Measurements from ENCODE around the gene IVL.

The IVL gene

GRCh38 chr1:152886758-152887409 is 21.5 kb upstream of the IVL start:
- DNase-seq (ENCODE audit: extremely low read depth in 1 of 2, low read depth in 1 of 2), result no peak

GRCh38 chr1:152888126-152888525 is 20.2 kb upstream of the IVL start:
- no peak for DNase-seq (ENCODE audit: extremely low read depth in 1 of 2, low read depth in 1 of 2)

- no peak for DNase-seq (ENCODE audit: extremely low read depth in 1 of 2, low read depth in 1 of 2)
Measured at GRCh38 chr1:152899027-152899426, 9.3 kb upstream of the IVL start.

GRCh38 chr1:152899883-152900282 is 8.5 kb upstream of the IVL start:
- no peak for DNase-seq (ENCODE audit: extremely low read depth in 1 of 2, low read depth in 1 of 2)

GRCh38 chr1:152901631-152902030 is 6.7 kb upstream of the IVL start:
- DNase-seq (ENCODE audit: extremely low read depth in 1 of 2, low read depth in 1 of 2), result no peak

GRCh38 chr1:152902636-152903035 is 5.7 kb upstream of the IVL start:
- no peak for DNase-seq (ENCODE audit: extremely low read depth in 1 of 2, low read depth in 1 of 2)

GRCh38 chr1:152904688-152905440 is 3.5 kb upstream of the IVL start:
- no peak for DNase-seq (ENCODE audit: extremely low read depth in 1 of 2, low read depth in 1 of 2)

- no peak for DNase-seq (ENCODE audit: extremely low read depth in 1 of 2, low read depth in 1 of 2)
Measured at GRCh38 chr1:152906023-152906565, 2.3 kb upstream of the IVL start.

GRCh38 chr1:152909206-152909605 is 860 bp downstream of the IVL start:
- DNase-seq (ENCODE audit: extremely low read depth in 1 of 2, low read depth in 1 of 2), result no peak

- no peak for DNase-seq (ENCODE audit: extremely low read depth in 1 of 2, low read depth in 1 of 2)
Measured at GRCh38 chr1:152912471-152912870, 4.1 kb downstream of the IVL start.

- DNase-seq (ENCODE audit: extremely low read depth in 1 of 2, low read depth in 1 of 2), result no peak
Measured at GRCh38 chr1:152912900-152913299, 4.6 kb downstream of the IVL start.

GRCh38 chr1:152917794-152918193 is 9.4 kb downstream of the IVL start:
- DNase-seq (ENCODE audit: extremely low read depth in 1 of 2, low read depth in 1 of 2), result no peak

GRCh38 chr1:152919071-152919470 is 10.7 kb downstream of the IVL start:
- no peak for DNase-seq (ENCODE audit: extremely low read depth in 1 of 2, low read depth in 1 of 2)

- no peak for DNase-seq (ENCODE audit: extremely low read depth in 1 of 2, low read depth in 1 of 2)
Measured at GRCh38 chr1:152924191-152924590, 15.8 kb downstream of the IVL start.

GRCh38 chr1:152926091-152926490 is 17.7 kb downstream of the IVL start:
- DNase-seq (ENCODE audit: extremely low read depth in 1 of 2, low read depth in 1 of 2), result no peak

- no peak for DNase-seq (ENCODE audit: extremely low read depth in 1 of 2, low read depth in 1 of 2)
Measured at GRCh38 chr1:152928671-152929070, 20.3 kb downstream of the IVL start.

- no peak for DNase-seq (ENCODE audit: extremely low read depth in 1 of 2, low read depth in 1 of 2)
Measured at GRCh38 chr1:152932170-152932811, 23.9 kb downstream of the IVL start.

GRCh38 chr1:152933196-152933595 is 24.9 kb downstream of the IVL start:
- DNase-seq (ENCODE audit: extremely low read depth in 1 of 2, low read depth in 1 of 2), result no peak

- DNase-seq (ENCODE audit: extremely low read depth in 1 of 2, low read depth in 1 of 2), result no peak
Measured at GRCh38 chr1:152940614-152941013, 32.3 kb downstream of the IVL start.

GRCh38 chr1:152941037-152941711 is 32.8 kb downstream of the IVL start:
- no peak for DNase-seq (ENCODE audit: extremely low read depth in 1 of 2, low read depth in 1 of 2)

- no peak for DNase-seq (ENCODE audit: extremely low read depth in 1 of 2, low read depth in 1 of 2)
Measured at GRCh38 chr1:152942161-152942560, 33.8 kb downstream of the IVL start.

Data from stimulated activated CD8-positive, alpha-beta memory T cell treated with anti-CD3 and anti-CD28 coated beads, Interleukin-7, amount 100 ng/mL, for 48 hours (primary cell).